Activated CD4-positive, alpha-beta T cell treated with anti-CD3 and anti-CD28 coated beads for 1 hour (primary cell): ENCODE measurements around the gene PKHD1.

ENCODE experiments used
- DNase-seq: peaks from one replicate; pipeline ENCODE4 v3.0.0-alpha.2; 2020

PKHD1 gene

GRCh38 chr6:51842804-51843378 lies 244.5 kb downstream of the PKHD1 start:
- DNase-seq: no peak

DNA sequence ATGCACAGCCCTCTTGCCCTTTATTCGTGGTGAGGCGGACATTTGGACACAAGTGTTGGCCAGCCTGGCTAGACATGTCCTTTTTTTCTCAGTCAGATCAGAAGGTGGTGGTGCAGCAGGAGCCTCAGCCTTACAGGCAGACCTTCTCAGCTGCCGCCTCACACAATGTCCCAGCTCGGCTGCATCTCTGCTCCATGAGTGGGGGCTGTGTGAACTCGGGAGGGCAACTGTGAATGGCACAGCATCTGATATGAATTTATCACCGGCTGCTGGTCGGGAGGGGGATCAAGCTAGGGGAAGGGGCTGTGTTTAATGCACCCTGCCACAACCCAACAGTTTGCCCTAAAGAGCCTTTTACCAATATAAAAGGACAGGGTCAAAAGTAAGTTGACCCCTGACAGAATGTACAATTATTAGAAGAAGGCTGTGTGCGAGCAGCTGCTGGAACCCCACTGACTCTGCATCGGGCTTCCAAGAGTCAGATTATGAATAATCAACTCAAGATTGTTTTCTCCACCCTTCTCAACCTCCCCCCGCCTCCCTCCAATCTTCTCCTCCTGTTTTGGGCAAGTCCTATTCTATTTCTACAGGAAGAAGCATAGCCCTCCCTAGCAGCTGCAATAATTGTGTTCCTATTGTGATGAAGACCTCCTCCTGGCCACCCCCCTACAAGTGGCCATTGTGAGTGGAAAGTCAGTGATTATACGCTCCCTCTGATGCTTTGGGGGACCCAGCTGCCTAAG lies 245.2 kb downstream of the PKHD1 start:
- DNase-seq: no peak

GRCh38 chr6:51841626-51842025 lies 245.8 kb downstream of the PKHD1 start:
- DNase-seq: no peak

DNA sequence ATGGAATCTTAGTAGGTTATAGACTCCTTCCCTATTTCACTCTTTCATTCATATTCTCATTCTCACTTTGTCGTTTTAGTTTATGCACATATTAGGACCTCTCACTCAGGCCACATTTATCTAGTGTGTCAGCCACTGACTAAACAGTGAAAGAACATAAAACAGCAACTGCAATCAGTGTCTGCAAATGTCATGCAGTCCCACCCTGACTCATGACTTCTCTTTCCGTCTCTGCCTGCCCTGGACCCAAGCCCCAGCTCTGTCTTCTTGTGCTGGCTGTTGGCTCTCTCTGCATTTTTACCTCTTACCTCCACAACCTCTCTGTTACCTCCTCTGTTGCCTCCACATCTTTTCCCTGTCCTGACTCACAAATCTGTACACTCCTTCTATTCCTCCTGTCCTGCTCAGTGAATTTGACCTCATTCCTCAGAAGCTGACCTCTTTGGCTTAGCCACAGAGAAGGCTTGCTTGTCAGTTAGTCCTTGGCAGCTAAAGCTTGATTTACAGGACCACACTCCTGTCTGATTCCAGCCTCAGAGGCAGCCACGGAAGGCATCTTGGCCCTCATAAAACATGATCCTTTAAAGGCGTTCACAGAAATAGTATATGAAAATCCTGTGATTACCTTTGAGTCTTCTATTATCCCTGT lies 247.6 kb downstream of the PKHD1 start:
- DNase-seq: no peak

DNA sequence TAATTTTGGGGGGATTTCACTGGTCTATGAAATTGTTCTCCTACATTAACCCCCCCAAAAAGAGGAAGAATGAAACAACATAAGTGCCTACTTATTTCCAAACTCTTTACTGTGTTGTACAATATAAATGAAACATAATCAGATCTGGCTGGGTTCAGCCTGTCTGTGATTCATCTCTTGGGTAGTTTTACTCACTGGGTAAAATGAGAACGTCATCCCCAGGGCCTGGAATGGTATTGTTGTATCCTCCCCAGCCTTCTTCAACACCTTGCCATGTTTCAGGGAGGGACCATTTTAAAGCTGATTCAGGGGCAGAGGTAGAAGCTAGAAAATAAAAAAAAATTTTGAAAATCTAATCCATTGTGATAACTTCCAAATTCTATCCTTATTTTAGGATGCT lies 256.7 kb downstream of the PKHD1 start:
- DNase-seq: no peak

DNA sequence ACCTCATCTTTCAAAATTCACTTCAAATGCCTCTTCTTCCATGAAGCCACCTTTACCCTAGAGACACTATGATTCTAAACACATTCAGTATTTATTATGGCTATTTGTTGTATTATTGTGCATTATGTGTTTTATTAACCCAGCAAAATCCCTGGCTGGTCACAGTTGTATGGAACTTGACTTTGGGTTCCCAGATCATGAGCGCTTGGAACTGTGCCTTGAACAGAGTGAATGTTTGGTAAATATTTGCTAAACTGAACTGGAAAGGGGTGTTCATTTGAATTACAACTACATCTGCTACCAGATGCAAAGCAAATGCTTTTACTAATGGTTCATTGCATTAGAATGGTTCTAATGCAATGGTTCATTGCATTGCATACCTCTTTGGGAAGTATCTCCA lies 259.8 kb downstream of the PKHD1 start:
- DNase-seq: no peak

- no peak for DNase-seq
Measured at GRCh38 chr6:51824940-51825339, 262.5 kb downstream of the PKHD1 start.

- DNase-seq: no peak
Measured at GRCh38 chr6:51820555-51820954, 266.9 kb downstream of the PKHD1 start.

DNA sequence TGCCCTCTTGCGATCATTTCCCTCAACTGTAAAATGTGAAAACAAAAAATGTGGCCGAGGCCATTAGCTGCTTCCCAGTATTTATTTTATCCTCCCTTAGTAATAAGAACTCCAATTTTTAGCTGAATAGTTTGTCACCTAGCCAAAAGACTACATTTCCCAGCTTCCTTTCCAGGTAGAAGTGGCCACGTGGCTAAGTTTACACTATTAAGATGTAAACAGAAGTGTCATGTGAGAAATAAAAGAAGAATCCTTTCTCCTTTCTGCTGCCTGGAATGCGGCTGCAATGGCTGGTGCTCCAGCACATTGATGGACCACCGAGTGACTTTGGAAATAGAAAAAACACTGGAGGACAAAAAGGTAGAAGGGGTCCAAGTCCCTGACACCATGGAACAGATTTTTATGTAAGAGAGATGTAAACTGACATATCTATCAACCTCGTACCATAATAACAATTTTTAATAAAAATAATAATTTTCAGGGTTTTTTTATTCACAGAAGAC lies 268.8 kb downstream of the PKHD1 start:
- no peak for DNase-seq

GRCh38 chr6:51817832-51818231 lies 269.6 kb downstream of the PKHD1 start:
- no peak for DNase-seq

GRCh38 chr6:51814418-51814817 lies 273.0 kb downstream of the PKHD1 start:
- DNase-seq: no peak

DNA sequence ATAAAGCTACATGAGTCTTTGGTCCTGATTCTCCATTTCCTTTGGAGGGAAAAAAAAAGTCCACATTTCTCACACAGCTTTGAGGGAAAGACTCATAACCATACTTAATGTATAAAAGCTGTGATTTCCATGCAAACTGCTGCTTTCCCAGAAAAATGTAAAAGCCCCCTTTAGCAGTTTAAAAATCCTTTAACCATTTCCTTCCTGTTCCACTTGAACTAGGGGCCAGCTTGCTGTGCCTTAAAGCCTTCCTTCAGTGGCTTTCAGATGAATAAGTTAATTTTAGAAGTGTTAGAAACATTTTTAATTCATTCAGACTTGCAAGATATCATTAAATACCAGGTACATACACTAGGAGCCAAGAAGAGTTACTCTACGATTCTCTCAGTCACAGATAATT lies 273.5 kb downstream of the PKHD1 start:
- no peak for DNase-seq

DNA sequence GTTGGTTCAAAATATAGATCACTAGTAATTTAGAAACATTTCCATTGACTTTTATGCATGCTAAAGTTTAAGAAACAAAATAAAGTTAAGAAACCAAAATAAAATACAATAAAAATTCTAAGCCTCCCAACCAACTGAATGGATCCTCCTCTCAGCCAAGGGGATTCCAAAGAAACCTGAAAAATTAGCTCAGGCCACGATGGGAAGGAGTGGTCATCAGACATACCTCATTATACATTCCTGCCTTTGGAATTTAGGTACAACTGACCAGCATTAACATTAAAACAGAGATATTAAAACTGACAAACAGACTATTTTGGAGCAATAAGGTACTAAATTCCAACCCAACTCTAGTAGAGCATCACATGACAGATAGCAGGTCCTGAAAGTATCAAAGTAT lies 275.2 kb downstream of the PKHD1 start:
- no peak for DNase-seq

- no peak for DNase-seq
Measured at GRCh38 chr6:51805517-51805916, 281.9 kb downstream of the PKHD1 start.

- no peak for DNase-seq
Measured at GRCh38 chr6:51800603-51801002, 286.8 kb downstream of the PKHD1 start.

DNA sequence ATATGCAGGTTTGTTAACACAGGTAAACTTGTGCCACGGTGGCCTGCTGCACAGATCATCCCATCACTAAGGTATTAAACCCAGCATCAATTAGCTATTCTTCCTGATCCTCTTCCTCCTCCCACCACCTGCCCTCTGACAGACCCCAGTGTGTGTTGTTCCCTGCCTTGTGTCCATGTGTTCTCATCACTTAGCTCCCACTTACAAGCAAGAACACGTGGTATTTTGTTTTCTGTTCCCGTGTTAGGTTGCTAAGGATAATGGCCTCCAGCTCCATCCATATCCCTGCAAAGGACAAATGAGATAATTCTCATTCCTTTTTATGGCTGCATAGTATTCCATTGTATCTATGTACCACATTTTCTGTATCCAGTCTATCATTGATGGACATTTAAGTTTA lies 294.0 kb downstream of the PKHD1 start:
- DNase-seq: no peak

DNA sequence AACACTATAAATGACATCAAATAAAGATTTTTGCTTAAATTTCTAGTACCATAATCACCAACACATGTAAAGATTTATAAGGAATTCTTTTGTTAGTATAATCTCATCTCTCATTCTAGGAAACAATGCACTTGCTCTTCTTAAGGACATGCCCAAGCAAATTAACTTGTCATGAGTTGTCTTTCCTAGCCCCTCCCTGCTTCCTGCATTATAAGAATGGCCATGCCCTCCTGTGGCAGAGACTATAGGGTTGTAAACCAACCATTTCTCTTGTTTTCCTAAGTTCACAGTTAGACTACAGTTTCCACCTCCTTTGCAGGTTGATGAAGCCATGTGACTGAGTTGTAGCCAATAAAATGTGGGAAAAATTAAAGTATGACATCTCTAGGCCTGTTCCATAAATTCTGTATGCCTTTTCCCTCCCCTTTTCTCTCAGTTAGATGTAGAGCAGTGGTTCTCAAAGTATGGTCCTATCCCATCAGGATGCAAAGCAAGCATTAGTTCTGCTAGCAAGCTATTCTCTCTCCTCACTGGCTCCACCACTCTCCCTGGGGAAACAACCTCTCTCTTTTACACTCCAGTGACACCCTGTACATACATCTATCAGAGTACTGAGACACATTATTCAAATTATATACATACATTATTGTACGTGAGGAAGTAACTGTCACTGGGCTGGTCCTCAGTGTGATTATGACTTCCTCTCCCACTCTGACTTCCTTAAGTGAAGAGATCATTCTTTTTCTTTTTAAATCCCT lies 295.0 kb downstream of the PKHD1 start:
- DNase-seq: no peak

GRCh38 chr6:51790946-51791345 lies 296.5 kb downstream of the PKHD1 start:
- DNase-seq: no peak

GRCh38 chr6:51788121-51788520 lies 299.3 kb downstream of the PKHD1 start:
- DNase-seq: no peak

DNA sequence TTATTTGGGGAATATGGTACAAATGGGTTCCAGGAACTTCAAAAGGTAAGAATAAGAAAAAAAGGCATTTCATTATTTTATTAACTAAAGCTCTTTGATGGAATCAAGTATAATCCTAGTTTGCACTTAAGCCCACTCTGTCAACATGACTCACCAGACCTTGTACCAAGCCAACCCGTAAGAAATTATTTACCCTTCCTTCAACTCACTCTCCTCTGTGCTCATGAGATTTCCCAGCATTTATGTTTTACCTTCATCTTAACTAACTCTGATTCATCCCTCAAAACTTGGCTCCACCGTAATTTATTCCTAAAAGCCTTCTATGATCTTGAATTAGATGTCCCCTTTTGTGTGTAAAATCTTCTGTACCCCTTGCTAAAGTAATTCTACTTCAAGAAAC lies 308.7 kb downstream of the PKHD1 start:
- no peak for DNase-seq

GRCh38 chr6:51777618-51778017 lies 309.8 kb downstream of the PKHD1 start:
- no peak for DNase-seq

GRCh38 chr6:51775942-51776860 lies 311.2 kb downstream of the PKHD1 start:
- no peak for DNase-seq
